HG03439 (cell line): ENCODE measurements around the gene SMDT1.
"Not testable (repeated sequence)": the region's sequence is repeated elsewhere in the genome, so short reads cannot be mapped to it uniquely, and the experiment has no call there.

Experiments used
- ATAC-seq: cut with Tn5 transposase; IDR thresholded peaks from one replicate; pipeline ENCODE4 v1.9.1; 2021; ENCODE audit warnings: mild to moderate bottlenecking, moderate library complexity; ENCODE audit not compliant: unreplicated experiment

Gene SMDT1

DNA sequence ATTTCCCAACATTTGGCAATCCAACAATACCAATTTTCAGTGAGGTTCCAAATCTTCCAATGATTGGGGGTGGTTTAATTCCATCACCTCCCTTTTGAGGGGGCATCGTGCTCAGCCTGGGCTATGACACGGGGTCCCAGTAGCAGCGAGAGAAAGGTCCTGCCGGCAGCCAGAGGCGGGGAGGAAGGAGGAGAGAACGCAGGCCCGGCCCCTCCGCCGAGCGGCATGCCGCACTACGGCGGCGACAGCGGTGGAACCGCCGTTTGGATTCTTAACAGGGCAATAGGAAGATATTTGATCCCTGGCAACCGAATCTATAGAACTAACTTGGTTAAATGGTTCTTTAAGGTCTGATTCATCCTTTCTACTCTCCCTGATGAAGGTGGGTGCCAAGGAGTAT, 29.3 kb downstream of the SMDT1 start:
- ATAC-seq: no peak

DNA sequence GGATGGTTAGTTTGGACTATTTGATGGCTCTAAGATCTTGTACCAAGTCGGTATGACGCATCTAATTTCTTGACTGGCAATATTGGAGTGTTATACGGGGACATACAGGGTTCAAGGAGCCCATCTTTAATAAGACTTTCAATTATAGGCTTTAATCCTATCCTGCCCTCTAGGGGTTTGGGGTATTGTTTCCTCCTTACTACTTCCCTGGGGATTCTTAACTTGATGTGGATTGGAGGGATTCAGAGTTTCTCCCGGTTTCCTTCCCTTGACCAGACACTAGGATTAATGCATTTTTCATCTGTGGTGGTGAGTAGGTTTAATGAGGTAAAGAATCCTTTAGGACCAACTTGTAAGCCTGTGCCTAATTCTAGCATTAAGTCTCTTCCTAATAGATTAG, 32.3 kb downstream of the SMDT1 start:
- ATAC-seq: no peak

DNA sequence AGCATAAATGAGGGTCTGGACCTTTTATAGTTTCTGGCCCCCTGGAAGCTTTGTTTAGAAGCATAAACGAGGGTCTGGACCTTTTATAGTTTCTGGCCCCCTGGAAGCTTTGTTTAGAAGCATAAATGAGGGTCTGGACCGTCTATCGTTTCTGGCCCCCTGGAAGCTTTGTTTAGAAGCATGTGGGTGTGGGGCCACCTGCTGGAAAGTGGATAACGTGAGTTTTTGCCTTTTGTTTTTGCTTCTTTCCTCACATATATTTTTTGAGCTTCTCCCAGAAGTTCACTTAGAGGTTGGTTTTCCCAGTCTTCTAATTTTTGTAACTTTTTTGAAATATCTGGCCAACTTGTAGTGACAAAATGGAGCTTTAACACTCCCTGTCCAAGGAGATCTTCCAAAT, 33.3 kb downstream of the SMDT1 start:
- not testable (repeated sequence) for ATAC-seq

DNA sequence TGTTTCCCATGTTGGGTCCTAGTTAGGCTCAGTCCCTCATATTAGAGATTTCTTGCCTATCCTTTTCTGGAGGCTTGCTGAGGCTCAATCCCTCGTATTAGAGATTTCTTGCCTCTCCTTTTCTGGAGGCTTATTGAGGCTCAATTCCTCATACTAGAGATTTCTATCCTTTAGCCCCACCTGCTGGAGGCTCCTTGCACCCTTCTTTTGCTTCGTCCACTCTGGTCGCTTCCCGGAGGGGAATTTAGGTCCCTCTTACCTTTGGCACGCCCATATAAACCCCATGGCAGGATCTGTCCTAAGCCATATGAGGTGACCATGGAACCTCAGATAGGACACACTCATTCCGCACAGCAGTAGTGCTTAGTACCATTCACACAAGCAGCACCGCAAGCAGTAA, 35.2 kb downstream of the SMDT1 start:
- no peak for ATAC-seq

DNA sequence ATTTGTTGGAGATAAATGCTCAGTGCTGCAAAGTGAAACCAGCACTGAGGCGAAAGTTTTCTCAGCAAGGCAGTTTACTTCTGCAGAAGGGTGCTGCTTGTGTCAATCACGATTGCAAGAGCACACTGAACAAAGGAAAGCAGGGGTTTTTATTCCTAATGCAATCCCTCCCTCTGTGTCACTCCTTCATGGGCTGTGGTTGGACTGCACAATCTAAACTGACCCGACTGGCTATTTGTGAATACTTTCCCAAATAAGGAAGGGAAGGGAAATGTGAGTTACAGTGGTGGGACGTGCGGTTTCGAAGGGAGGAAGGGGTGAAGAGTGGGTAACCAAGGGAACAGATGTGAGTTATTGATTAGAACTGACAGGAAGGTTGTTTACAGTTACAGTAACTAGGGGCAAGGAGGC, 35.9 kb downstream of the SMDT1 start:
- not testable (repeated sequence) for ATAC-seq

DNA sequence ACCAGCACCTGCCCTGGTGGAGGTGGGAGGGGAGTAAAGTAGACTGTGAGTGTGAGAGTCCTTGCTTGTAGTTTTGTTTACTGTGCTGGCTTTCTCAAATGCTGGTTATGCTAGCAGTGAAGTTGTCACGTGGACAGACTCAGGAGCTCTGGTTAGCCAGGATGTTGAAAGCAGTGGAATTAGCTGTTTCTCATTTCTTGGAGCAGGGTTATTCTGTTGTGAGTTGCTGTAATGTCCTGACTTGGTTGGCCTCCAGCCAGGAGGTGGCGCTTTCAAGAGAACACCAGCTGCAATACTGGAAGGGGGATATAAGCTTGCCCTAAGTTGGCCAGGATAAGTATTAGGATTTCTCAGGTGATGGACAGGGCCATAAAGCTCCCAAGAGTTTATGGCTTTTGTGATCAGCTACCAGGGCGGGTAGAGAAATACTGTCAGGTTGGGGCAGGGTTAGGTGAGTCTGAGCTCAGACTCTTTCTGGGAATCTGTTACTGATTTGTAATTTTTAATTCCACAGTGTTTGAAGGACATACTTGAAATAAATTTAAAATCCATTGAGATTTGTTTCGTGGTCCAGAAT, 37.4 kb downstream of the SMDT1 start:
- no peak for ATAC-seq

DNA sequence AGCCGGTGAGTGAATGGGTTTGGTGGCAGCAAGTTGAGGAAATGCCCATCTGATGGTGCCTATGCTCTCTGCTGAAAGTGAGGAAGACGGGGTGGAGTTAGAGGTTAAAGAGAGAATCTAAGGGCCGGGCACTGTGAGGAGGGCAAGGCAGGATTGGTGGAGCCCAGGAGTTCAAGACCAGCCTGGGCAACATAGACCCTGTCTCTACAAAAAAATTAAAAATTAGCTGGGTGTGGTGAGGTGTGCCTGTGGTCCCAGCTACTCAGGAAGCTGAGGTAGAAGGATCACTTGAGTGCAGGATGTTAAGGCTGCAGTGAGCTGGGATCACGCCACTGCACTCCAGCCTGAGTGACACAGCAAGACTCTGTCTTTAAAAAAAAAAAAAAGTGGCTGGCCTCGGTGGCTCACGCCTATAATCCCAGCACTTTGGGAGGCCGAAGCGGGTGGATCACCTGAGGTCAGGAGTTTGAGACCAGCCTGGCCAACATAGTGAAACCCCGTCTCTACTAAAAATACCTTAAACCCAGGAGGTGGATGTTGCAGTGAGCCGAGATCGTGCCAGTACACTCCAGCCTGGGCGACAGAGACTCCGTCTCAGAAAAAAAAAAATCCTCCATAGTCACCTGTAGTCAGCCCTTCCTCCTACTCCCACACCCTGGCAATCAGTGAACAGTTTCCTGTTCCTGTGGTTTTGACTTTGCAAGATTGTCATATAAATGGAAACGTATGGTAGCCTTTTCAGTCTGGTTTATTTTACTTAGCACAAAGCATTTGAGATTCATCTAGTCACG, 40.9 kb downstream of the SMDT1 start:
- not testable (repeated sequence) for ATAC-seq

DNA sequence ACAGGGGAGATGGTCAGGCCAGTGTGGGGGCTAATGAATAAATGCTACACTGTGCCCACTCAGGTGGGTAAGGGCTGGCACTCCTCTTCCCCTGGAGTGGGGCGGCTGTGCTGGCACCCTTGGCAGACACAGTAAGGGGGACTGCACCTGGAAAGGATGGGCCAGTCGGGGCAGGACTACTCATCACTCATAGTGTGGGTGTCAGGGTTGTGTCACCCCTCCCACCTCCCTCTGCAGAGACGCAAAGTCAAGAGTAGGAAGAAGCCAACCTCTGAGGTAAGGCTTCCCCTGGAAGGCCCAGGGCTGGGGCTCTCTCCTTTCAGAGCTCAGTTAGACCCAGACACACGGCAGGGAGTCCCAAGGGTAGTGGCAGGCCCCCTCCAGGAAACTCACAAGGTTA, 44.0 kb downstream of the SMDT1 start:
- ATAC-seq: not testable (repeated sequence)

DNA sequence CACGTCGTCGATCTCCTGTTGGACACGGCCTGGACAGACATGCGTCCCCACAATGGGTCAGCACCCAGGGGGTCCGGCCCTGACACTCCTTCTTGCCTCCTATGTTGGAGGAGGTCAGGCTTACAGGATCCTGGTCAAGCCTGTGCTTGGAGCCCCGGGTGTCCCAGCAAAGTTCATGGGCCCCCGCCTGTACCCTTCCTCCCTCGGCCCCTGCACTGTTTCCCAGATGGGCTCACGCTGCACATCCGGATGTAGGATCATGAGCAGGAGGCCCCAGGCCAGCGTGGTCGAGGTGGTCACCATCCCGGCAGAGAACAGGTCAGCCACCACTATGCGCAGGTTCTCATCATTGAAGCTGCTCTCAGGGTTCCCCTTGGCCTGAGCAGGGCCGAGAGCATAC, 48.1 kb downstream of the SMDT1 start:
- no peak for ATAC-seq

DNA sequence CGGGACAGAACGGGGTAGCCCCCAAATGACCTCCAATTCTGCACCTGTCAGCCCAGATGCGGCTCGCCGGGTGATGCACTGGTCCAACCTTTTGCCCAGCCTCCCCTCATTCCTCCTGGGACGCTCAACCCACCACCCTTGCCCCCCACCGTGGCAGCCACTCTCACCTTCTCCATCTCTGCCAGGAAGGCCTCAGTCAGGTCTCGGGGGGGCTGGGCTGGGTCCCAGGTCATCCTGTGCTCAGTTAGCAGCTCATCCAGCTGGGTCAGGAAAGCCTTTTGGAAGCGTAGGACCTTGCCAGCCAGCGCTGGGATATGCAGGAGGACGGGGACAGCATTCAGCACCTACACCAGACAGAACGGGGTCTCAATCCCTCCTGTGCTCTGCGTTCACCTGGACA, 48.5 kb downstream of the SMDT1 start:
- not testable (repeated sequence) for ATAC-seq

DNA sequence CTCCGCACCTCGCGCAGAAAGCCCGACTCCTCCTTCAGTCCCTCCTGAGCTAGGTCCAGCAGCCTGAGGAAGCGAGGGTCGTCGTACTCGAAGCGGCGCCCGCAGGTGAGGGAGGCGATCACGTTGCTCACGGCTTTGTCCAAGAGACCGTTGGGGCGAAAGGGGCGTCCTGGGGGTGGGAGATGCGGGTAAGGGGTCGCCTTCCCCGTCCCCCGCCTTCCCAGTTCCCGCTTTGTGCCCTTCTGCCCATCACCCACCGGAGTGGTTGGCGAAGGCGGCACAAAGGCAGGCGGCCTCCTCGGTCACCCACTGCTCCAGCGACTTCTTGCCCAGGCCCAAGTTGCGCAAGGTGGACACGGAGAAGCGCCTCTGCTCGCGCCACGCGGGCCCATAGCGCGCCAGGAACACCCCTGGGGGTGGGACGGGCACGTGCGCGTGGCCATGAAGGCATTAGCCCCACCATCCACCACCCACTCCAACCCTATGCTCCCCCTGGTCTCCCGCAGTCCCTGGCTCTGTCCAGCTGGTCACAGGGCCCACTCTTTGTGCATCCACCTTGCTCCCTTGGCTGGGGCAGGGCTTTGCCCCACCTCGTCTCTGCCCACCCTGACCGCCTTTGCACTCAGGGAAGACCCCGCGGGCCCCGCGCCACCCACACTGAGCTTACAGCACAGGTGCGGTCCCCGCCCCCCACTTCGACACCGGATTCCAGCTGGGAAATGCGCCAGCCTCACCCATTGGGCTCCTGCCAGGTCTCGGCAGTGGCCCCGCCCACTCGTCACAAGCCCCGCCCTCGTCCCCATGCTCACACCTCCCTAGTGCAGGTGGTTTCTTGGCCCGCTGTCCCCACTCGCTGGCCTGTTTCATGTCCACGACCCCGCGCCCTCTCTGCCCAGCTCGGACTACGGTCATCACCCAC, 49.5 kb downstream of the SMDT1 start:
- ATAC-seq: not testable (repeated sequence)

DNA sequence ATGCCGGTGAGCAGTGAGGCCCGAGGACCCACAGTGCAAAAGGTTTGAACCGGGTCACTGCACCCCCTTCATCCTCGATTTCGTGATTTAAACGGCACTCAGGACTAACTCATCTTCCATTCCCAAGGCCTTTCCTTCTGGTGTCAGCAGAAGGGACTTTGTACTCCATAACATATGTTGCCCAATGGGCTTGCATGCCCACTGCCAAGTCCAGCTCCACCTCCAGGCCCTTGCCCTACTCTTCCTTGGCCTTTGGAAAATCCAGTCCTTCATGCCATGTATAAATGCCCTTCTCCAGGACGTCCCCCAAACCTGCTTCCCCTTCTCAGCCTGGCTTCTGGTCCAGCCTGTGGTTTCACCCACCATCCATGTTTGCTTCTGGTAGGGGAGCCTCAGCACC, 50.7 kb downstream of the SMDT1 start:
- ATAC-seq: not testable (repeated sequence)

DNA sequence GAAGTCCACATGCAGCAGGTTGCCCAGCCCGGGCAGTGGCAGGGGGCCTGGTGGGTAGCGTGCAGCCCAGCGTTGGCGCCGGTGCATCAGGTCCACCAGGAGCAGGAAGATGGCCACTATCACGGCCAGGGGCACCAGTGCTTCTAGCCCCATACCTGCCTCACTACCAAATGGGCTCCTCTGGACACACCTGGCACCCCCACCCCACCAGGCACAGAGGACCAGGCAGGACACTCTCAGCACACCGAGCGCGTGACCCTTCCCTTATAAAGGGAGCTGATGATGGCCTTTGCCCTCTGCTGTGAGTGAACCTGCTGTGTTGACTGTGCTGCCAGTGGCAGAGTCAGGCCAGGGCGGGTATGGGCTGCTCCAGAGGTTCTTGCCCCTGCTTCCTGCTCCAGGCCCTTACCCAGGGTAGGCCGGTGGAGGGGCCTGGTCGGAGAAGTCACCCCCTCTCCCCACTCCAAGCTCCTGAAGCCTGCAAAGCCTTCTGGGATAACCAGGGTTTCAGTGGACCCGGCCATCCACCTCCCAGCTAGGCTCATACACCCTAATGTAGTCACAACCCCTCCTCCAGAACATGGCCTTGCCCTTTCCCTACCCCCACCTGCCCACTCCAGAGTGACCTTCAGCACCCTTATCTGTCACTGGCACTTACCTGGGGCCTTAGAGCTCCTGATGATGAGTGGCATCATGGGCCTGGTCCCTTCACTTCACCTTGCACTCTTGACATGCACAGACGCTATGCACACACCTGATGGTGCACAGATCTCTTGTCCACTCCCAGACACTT, 51.3 kb downstream of the SMDT1 start, which contains the start of gene CYP2D6:
TSS of gene CYP2D6 (minus strand) at position 172 of the 793 bp plus-strand sequence. CDS start at position 153, 19 bp downstream.
- not testable (repeated sequence) for ATAC-seq

DNA sequence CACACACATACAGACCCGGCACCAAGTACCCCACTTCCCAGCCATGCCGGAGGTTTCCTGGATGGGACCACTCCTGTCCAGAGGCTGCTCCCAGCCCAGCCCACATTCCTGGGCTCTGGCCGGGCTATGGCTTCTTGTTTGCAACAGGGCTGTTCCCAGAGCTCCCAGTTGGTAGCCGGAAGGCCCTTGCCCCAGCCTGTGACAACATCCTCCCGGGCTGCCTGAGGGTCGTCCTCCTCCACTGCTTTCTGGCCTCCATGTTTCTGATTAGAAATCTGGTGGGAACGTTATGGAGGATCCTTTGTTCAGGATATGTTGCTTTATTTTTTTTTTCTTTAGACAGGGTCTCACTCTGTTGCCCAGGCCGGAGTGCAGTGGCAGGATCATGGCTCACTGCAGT, 52.1 kb downstream of the SMDT1 start:
- no peak for ATAC-seq

DNA sequence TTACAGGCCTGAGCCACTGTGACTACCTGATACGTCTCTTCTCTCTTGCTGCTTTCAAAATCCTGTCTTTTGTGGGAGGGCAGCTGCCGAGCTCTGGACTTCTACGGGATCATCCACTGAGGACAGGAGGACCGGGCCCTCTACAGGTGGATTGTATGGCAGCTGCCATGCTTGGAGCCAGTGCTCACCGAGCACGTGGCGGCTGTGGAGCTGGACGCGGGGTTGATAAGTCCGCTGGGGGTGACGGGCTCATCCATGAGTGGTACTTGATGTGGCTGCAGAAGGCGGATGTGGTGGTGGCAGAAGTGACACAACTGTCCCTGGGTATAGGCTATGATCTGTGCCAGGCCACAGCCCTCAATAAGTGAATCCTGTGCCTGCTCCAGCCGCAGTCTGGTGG, 53.0 kb downstream of the SMDT1 start:
- ATAC-seq: no peak
